CD1c-positive myeloid dendritic cell (primary cell): ENCODE results near the gene LMOD1.
A peak's percentile ranks its signal among the peaks of the same experiment; 100 is the strongest.
"Not testable (repeated sequence)": the region's sequence is repeated elsewhere in the genome, so short reads cannot be mapped to it uniquely, and the experiment has no call there.

Source experiments
- DNase-seq: peaks from one replicate; pipeline ENCODE4 v3.0.0-alpha.2; 2016; ENCODE audit errors: extremely low spot score

Gene LMOD1

DNA sequence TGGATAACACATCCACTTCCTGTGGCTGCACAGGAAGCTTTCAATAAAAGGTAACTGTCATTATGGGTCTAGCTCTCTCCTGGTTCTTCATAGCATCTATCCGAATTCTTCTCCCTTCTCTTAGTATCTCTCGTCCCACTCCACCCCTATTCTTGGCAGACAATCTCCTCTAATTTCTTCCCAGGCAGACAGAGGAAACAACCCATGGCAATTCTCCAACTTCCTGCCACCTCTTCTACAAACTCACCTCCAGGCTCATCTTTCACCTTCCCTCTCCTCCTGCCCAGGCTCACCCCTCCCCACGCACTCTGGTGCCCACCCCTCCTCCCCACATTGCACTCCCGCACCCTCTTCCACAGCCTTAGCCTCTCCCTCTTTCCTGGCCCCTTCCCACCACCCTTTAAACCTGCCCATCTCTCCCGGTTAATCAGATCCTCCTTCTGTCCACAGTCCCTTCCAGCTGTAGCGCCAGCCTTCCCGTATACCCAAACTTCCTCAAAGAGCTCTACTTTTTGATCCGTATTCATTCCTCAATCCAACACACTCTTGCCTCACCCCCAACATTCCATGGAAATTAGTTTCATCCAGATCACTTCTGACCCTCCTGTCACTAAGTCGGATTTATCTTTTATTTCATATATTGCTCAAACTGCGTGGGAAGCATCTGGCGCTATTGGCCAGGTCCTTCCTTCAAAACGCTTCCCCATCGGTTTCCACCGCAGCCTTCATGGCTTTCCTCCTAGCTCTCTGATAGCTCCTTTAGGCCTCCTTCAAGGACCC lies 31.7 kb downstream of the LMOD1 start:
- DNase-seq: no peak

DNA sequence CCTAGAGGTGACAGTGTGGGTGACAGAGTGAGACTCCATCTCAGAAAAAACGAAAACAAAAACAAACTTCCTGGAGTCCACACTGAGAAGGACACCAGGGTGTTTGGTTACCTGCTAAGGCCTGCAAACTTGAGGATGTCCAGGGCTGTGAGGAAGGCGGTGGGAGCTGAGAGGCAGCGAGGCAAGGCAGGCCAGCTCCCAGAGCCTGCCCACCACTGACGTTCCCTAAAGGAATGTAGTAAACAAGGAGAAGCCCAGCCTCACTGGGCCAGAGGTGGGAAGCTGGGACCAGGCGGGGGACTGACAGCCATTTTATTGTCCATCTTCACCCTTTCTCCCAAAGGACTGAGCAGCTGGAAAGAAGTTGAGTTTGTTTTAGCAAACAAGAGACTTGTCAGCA lies 33.5 kb downstream of the LMOD1 start:
- no peak for DNase-seq

DNA sequence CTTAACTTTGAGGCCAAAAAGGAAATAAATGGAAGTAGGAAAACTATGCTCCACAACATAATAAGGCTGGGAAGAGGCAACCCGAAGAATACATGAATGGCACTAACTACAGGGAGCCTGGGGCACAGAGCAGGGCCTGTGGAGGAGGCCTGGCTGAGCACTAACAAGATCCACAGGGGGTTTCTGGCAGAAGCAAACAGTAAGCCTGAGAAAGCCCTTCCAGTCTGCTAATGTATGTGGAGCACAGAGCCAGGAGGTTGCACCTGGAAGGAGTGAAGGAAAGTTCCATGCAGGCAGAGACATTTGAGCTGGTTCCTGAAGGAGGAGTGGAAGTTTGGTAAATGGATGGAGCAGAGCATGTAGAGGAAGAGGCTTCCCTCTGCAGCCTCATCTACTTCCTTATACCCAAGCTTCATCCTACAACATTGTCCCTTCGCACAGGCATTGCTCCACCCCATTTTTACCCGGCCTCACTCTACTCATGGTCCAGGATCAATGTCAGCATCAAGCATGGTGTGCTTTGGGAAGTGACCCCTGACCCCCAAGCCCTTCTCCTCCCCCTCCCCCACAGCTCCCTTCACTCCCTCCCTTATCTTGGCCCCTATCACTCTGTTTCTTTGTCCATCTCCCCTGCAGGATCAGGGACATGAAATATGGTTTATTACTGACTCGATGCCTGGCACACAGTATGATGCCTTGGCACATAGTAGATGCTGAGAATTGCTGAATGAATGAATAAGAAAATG lies 34.3 kb downstream of the LMOD1 start:
- no peak for DNase-seq

DNA sequence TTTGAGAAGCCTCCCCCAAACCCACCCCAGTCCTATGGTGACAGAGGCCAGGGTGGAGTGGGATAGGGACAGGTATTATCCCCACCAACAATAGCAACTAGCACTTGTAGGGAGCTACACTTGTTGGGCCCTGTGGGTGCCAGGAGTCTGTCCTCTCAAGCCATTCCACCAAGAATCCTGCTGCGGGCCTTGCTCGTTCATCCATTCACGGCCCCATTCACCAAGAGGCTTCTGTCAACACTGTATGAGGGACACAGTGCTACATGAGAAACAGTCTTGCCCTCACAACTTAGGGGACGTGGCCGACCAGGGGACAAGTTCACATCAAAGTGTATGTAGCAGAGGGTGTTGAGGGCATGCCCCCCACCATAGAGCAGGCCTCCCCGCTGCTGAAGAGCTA lies 38.7 kb downstream of the LMOD1 start:
- DNase-seq: no peak

DNA sequence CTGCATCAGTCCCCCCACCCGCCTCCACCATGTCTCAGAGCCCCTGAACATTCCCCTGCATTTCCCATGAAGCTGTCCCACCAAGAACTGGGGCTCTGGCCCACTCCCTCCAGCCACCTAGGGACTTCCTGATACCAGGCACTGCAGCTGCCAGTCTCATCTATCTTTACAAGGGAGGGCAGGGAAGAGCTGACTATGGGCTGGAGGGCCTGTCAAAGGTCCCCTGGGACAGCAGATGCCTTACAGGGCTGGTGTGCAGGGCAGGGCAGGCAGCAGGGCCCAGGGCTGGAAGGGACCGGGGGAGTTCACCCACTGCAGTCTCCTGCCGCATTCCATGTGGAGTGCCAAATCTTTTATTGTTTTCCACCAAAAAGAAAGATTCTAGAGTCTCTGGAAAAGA lies 40.0 kb downstream of the LMOD1 start:
- no peak for DNase-seq

DNA sequence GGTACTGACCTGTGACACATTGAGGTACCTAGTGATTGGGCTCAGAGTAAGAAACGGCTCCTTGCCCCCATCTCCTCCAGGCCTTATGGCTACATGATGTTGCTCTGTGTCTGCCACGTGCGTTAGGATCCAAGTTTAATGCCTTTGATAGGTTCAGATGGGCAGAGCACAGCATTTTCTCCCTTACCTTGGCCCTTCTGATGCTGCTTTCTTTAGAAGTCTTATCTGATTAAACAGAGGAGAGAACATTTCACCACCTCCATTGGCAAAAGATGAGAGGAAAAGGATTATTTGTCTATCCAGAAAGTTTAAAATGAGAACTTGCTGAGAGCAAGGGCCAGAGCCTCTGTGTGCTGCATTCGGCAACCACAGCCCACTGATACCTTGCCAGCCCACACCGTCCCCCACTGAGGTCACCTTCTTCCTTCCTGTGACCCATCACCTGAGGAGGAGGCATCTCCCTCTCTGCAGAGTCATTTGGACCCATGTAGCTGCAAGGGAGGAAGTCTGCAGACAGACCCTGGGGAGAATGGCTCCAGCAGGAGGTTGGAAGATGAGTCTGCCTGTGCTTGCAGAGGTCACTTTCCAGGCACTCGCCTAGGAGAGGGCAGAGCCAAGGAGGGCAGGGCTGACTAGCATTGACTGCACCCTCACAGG lies 41.0 kb downstream of the LMOD1 start:
- no peak for DNase-seq

DNA sequence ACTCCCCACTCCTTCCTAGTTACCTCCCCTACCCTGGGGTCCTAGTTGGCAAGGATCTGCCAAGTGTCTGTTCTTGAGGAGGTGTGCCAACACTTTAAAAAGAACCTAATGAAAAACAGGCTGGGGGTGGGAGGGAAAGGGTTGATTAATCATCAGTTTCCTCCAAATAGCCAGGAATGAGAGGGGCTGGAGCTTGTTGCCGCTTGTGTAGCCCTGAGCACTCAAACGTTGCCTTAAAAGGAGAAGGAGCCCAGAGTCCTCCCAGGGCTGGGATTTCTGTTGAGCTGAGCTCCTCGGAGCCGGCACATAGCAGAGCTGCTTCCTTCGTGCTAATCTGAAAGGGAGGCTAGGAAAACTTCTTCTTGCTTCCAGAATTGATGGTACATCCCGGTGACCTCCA lies 41.8 kb downstream of the LMOD1 start:
- DNase-seq: no peak

DNA sequence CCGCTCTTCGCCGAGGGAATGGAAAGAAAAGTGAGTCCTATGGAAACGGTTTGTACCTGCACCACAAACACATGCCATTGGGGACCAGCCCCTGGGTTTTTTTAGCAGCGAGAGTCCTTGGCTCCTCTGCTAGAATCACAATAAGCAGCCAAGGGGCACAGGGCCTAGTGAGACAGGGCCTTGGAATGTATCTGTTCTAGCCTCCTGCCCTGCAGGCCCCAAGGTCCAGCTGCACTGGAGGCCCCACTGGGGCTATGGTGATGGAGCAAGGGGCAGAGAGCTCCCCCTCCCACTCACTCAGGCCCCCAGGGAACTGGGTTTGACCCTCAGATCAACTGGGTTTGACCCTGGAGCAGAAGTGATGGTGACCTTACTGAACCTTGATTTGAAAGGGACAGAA lies 43.2 kb downstream of the LMOD1 start:
- DNase-seq: no peak

DNA sequence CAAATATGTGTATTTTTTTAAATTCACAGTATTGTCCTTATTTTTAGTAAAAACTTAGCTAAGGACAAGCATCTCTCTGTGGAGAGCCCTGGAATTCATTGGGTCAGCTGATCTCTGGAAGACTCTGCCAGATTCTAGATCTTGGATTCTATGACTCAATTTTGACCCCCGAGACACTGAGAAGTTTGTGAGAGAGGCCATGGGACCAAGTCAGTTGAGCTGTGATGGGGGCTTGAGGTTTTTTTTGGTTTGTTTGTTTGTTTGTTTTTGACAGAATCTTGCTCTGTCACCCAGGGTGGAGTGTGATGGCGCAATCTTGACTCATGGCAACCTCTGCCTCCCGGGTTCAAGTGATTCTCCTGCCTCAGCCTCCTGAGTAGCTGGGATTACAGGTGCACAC lies 44.1 kb downstream of the LMOD1 start:
- no peak for DNase-seq

DNA sequence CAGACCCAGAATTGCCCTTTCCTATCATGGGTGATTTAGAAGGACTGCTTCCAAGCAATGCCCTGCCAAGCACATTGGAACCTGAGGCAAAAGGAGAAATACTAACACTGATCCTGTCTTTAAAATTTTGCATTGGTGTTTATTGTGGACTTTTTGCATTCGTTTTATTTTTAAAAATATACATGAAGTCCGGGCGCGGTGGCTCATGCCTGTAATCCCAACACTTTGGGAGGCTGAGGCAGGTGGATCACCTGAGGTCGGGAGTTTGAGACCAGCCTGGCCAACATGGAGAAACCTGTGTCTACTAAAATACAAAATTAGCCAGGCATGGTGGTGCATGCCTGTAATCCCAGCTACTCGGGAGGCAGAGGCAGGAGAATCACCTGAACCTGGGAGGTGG lies 45.3 kb downstream of the LMOD1 start:
- DNase-seq: not testable (repeated sequence)

GRCh38 chr1:201900476-201900875 lies 45.9 kb downstream of the LMOD1 start:
- no peak for DNase-seq

- DNase-seq: no peak
Observed at GRCh38 chr1:201899683-201900429, 46.5 kb downstream of the LMOD1 start.

DNA sequence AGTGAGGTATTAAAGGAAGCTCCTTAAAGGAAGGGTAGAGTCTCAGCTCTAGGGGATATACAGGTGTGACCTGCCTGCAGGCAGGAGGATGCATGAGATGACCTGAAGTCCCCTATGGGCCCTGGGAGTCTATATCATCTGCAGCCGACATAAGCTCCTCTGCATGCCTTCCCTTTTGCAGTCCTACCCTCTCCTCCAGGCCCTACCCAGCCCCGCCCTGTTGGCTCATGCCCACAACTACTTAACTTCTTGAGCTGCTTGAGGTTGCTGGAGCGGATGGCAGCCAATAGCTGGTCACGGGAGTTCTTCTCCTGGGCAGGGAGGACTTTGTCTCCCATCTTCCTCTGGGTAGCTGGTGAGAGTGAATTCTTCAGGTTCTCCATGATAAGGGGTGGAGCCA lies 47.4 kb downstream of the LMOD1 start:
- DNase-seq: no peak

- no peak for DNase-seq
Observed at GRCh38 chr1:201898240-201898894, 48.0 kb downstream of the LMOD1 start.

GRCh38 chr1:201896951-201897391 lies 49.4 kb downstream of the LMOD1 start:
- DNase-seq: no peak

DNA sequence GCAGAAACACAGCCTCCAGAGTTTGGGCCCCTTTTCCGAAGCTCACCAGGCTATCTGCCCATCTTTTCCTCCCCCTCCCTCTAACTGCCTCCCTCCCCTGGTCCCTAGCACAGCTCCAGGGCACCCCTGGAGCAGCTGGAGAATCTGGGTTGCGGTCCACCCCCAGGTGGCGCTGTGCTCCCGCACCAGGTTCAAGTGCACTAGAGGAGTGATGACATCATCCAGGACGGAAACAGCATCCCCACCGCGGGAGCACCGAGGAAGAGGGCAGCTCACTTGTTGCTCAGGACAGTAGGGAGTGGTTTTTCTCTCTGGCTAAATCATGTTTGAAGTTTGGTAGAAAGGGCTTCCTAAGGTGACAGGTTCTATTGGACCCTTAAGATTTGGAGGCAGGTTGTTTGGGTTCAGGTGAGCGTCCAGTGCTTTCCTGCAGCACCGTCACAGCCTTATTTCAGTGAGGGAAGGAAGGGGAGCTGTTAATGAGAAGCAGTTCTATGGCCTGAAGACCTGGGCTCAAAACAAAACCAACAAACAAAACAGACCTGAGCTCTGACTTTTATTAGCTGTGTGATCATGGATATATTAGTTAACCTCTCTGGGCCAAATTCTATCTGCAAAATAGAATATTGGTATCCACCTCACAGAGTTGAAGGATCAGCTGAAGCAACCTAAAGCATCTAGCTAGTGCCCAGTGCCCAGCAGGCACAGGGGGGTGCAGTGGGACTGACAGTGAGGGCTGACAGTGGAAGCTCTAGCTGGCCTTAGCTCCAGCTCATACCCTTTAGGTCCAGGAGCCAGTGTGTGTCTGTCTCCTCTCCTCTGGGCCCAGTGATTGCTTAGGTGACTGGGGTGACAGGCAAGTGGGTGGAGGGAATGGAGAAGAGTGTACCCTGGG lies 50.2 kb downstream of the LMOD1 start:
- DNase-seq: peak; percentile 88

DNA sequence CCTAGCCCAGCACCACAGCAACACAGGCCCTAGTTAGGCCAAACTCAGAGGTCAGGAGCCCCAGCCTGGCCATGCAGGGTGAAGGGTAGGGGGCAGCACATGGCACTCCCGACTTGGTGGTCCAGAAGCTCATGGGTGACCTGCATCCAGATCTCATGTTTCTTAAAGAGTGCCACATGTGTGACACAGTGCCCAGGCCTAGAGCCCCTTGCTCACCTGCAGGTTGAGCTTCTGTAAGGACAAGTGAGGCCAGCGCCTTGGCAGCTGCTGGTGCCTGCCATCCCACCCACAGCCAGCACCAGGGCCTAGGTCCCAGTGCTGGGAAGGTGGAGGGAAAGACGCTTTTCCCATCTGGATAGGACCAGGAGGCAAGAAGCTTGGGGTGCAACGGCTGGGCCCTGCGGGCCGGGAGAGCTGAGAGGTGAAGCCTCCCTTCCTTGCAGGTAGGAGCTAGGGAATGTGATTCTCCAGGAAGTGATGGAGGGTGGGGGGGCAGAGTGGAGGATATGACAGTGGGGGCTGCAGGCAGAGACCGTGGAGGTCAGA lies 51.2 kb downstream of the LMOD1 start:
- DNase-seq: no peak

GRCh38 chr1:201894343-201895119 lies 51.8 kb downstream of the LMOD1 start:
- DNase-seq: no peak

GRCh38 chr1:201893431-201893830 lies 52.9 kb downstream of the LMOD1 start:
- DNase-seq: no peak
